Endodermal cell (in vitro differentiated cells): ENCODE measurements around the gene RAB11B. TPM values are rescaled to one million over a fixed set of nuclear protein-coding genes. Genes with fewer than 3 reads are reported as not detected.
"Not testable (repeated sequence)": the region's sequence is repeated elsewhere in the genome, so short reads cannot be mapped to it uniquely, and the experiment has no call there.

Experiments used
- DNase-seq: peaks from one replicate; pipeline ENCODE4 v3.0.0-alpha.2; 2017
- H3K27ac ChIP-seq: 2 replicates; pipeline ENCODE4 v1.5.1; 2013; ENCODE audit warnings: mild to moderate bottlenecking, low read depth, low read length, moderate library complexity
- H3K27me3 ChIP-seq: 2 replicates; pipeline ENCODE4 v1.6.1; 2013; ENCODE audit warnings: mild to moderate bottlenecking, low read length, moderate library complexity; ENCODE audit not compliant: insufficient read depth, control insufficient read depth, poor library complexity, severe bottlenecking
- H3K36me3 ChIP-seq: 2 replicates; pipeline ENCODE4 v1.7.0; 2013; ENCODE audit warnings: mild to moderate bottlenecking, low read length, moderate library complexity; ENCODE audit not compliant: control insufficient read depth, insufficient read depth
- H3K4me1 ChIP-seq: one replicate; pipeline ENCODE4 v1.7.0; 2013; ENCODE audit warnings: low read length; ENCODE audit not compliant: control insufficient read depth, insufficient read depth
- H3K4me3 ChIP-seq: 2 replicates; pipeline ENCODE4 v1.5.1; 2013; ENCODE audit warnings: mild to moderate bottlenecking, low read length, moderate library complexity
- H3K9ac ChIP-seq: 2 replicates; pipeline ENCODE4 v1.6.1; 2013; ENCODE audit warnings: mild to moderate bottlenecking, low read length, moderate library complexity; ENCODE audit not compliant: poor library complexity, severe bottlenecking; ENCODE audit errors: extremely low read depth
- H3K9me3 ChIP-seq: 2 replicates; pipeline ENCODE4 v1.6.1; 2013; ENCODE audit warnings: mild to moderate bottlenecking, low read length, moderate library complexity; ENCODE audit not compliant: control insufficient read depth
- H3K27ac Mint-ChIP-seq: 2 replicates; pipeline ENCODE4 v1.8.0; 2020; ENCODE audit warnings: mixed read lengths
- H3K27me3 Mint-ChIP-seq: 2 replicates; pipeline ENCODE4 v1.8.0; 2021; ENCODE audit warnings: mild to moderate bottlenecking, mixed read lengths; ENCODE audit not compliant: insufficient read depth
- H3K36me3 Mint-ChIP-seq: 2 replicates; pipeline ENCODE4 v1.8.0; 2020; ENCODE audit warnings: low read depth, mixed read lengths
- H3K4me1 Mint-ChIP-seq: 2 replicates; pipeline ENCODE4 v1.8.0; 2020; ENCODE audit warnings: mixed read lengths
- H3K4me3 Mint-ChIP-seq: 2 replicates; pipeline ENCODE4 v1.8.0; 2020; ENCODE audit warnings: mild to moderate bottlenecking, moderate library complexity, mixed read lengths
- H3K9me3 Mint-ChIP-seq: 2 replicates; pipeline ENCODE4 v1.8.0; 2020; ENCODE audit warnings: mild to moderate bottlenecking, mixed read lengths
- WGBS, 2 experiments: methylation state at CpG; one replicate each; pipeline versions ENCODE4 v1.1.5 to v1.1.7; 2013; ENCODE audit warnings: missing lambda C conversion rate in 2 of 2, mixed read lengths in 1 of 2; ENCODE audit not compliant: insufficient coverage in 1 of 2, insufficient read length in 1 of 2; 5-methylcytosine and 5-hydroxymethylcytosine counted together
- total RNA-seq, 2 donors: library from RNA; stranded (reverse); fragmentation: NEBNext Ultra II Directional in 1 of 2; extraction: Animal tissue kit (Norgen Biotek cat#: 25700) in 1 of 2; gene quantifications; 2 replicates in 1 of 2; 3 replicates in 1 of 2; pipeline ENCODE4 v1.2.1, GENCODE V29; 2021
- TF ChIP-seq, protein P1 (sequence below): fragments of 200-600 bp; sonication (generic); conservative IDR thresholded peaks from 2 replicates; pipeline ENCODE4 v1.5.0; 2021; ENCODE audit warnings: antibody characterized with exemption, mild to moderate bottlenecking

RAB11B gene
- total RNA-seq, 2 donors from 2014 or later, result 137 to 146 TPM

DNA sequence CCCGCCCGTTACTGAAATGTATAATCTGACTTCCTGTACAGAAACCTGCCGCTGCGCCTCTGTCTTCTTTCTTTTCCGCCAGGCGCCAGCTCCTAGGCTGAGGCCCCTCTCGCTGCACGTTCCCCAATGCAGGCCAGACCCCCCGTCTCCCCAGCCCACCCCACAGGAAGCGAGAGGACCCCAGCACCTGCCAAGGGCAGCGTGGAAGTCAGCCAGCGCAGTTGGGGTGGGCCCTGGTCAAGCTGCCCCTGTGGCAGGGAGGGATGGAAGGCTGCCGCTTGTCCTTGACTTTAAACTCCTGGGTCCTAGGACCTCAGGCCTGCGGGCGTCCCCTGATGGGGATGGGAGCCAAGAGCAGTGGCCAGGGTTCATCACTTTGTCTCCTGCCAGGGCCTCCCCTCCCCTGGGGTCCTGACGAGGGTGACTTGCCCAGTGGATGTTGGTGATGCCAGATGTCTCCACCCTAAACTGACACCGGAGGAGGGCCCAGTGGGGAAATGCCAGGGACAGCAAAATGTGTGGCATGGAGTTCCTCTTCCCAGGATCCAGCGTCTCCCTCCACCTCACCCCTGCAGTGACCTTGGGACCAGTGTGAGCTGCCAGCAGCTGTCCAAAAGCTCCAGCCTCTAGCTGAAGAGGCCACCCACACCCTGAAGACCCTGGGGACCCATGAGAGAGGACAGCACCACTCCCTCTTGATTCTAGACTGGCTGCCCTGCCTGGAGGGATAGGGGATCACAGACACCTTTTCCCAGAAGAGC lies 14.4 kb downstream of the RAB11B start:
- H3K27ac ChIP-seq, result no peak overlapping the region
- Mint-ChIP-seq H3K27me3 (no peaks in the 10 kb centered on the region), H3K27ac (no peak overlapping the region), H3K4me3 (no peak overlapping the region), H3K36me3 (peaks cover 47% of the 10 kb centered on the region), H3K4me1 (no peaks in the 10 kb centered on the region), H3K9me3 (no peaks in the 10 kb centered on the region)
- no peaks in the 10 kb centered on the region for H3K9me3 ChIP-seq
- H3K36me3 ChIP-seq, result peaks cover 32% of the 10 kb centered on the region
- DNase-seq, result no peak
- H3K27me3 ChIP-seq, result no peaks in the 10 kb centered on the region
- H3K9ac ChIP-seq, result no peak overlapping the region
- TF ChIP-seq, protein P1, sequence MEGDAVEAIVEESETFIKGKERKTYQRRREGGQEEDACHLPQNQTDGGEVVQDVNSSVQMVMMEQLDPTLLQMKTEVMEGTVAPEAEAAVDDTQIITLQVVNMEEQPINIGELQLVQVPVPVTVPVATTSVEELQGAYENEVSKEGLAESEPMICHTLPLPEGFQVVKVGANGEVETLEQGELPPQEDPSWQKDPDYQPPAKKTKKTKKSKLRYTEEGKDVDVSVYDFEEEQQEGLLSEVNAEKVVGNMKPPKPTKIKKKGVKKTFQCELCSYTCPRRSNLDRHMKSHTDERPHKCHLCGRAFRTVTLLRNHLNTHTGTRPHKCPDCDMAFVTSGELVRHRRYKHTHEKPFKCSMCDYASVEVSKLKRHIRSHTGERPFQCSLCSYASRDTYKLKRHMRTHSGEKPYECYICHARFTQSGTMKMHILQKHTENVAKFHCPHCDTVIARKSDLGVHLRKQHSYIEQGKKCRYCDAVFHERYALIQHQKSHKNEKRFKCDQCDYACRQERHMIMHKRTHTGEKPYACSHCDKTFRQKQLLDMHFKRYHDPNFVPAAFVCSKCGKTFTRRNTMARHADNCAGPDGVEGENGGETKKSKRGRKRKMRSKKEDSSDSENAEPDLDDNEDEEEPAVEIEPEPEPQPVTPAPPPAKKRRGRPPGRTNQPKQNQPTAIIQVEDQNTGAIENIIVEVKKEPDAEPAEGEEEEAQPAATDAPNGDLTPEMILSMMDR, result no peak
- no peaks in the 10 kb centered on the region for H3K4me1 ChIP-seq
- WGBS, 2 experiments, result 94 to 95% methylated on average over 9 to 18 of the region's 18 CpGs
- H3K4me3 ChIP-seq, result no peak overlapping the region

DNA sequence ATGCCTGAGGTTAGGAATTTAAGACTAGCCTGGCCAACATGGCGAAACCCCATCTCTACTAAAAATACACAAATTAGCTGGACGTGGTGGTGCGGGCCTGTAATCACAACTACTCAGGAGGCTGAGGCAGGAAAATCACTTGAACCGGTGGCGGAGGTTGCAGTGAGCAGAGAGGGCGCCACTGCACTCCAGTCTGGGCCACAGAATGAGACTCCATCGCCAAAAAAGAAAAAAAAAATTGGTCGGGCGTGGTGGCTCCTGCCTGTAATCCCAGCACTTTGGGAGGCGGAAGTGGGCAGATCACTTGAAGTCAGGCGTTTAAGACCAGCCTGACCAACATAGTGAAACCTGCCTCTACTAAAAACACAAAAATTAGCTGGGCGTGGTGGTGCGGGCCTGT lies 20.6 kb downstream of the RAB11B start:
- H3K4me1 ChIP-seq, H3K27ac Mint-ChIP-seq, H3K36me3 ChIP-seq, H3K4me3 ChIP-seq, H3K9me3 ChIP-seq, H3K36me3 Mint-ChIP-seq, H3K4me1 Mint-ChIP-seq, H3K27ac ChIP-seq, H3K9me3 Mint-ChIP-seq, H3K9ac ChIP-seq, H3K27me3 ChIP-seq, H3K4me3 Mint-ChIP-seq, H3K27me3 Mint-ChIP-seq: not testable (repeated sequence)
- TF ChIP-seq, protein P1, result peak; percentile 35
- WGBS, 2 experiments, result 91 to 94% methylated on average over 13 of the region's 13 CpGs
- peak; percentile 64 for DNase-seq

DNA sequence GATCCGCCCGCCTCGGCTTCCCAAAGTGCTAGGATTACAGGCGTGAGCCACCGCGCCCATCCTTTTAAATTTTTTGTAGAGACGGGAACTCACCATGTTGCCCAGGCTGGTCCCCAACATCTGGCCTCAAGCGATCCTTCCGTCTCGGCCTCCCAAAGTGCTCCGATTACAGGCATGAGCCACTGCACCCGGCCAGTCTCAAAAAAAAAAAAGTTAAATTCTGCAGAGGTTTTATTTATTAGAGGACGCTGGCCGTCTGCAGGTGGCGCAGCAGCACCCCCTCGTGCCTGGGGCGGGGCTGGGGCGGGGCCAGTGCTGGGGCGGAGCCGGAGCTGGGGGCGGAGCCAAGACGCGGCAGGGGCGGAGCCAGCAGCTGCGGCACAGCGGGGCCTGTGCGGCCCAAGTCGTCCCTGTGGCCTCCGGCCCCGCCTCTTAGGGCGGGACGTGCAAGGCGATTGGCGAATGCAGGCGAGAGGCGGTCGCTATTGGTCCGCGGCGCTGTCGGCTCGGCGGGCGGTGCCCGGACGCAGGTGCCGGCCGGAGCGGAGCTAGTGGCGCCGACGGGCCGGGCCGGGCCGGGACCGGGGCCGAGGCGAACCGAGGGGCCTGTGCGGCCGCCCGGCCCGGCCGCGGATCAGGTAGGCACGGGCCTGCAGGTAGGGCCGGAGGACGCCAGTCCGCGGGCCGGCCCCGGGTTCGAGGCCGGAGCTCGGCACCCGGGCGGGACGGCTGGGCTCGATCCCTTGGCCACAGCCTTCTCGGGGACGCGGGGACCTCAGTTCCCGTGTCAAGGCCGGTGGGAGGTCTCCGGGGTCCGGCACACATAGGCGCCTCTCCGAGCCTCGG lies 22.8 kb downstream of the RAB11B start, which contains the start of gene MARCHF2:
TSS of gene MARCHF2 (plus strand) at position 523 of the 846 bp plus-strand sequence. CDS start 8,536 bp downstream, outside the sequence.
- Mint-ChIP-seq H3K9me3 (no peaks in the 10 kb centered on the region), H3K36me3 (no peaks in the 10 kb centered on the region), H3K4me3 (peak within 1 kb of the TSS; percentile 51), H3K27ac (peak within 1 kb of the TSS; percentile 61), H3K4me1 (no peaks in the 10 kb centered on the region), H3K27me3 (no peaks in the 10 kb centered on the region)
- Histone ChIP-seq H3K27me3 (no peaks in the 10 kb centered on the region), H3K9ac (peak within 1 kb of the TSS; percentile 19), H3K36me3 (no peaks in the 10 kb centered on the region), H3K4me1 (peaks cover 2% of the 10 kb centered on the region), H3K9me3 (no peaks in the 10 kb centered on the region), H3K4me3 (peak within 1 kb of the TSS; percentile 87), H3K27ac (no peak within 1 kb of the TSS)
- TF ChIP-seq, protein P1, result peak; percentile 76
- WGBS, 2 experiments, result 8 to 11% methylated on average over 29 to 89 of the region's 89 CpGs
- peak; percentile 99 for DNase-seq
